GM23338 (cell line): Measurements from ENCODE around the gene PAGE1.

Experiments
- CREB1 ChIP-seq: fragments of 250-450 bp; sonication (Bioruptor Pico); IDR thresholded peaks from 2 replicates; pipeline ENCODE4 v1.5.0; 2020; ENCODE audit warnings: low read depth, mild to moderate bottlenecking, moderate library complexity
- CTCF ChIP-seq, 2 experiments: fragments of 200-600 bp in 1 of 2; sonication (generic) in 1 of 2; conservative IDR thresholded peaks; 2 replicates each; pipeline versions ENCODE4 v1.5.1 to v1.6.1; 2016 to 2017; ENCODE audit warnings: antibody characterized with exemption in 2 of 2, low read depth in 2 of 2, mild to moderate bottlenecking in 2 of 2, moderate library complexity in 1 of 2
- JUNB ChIP-seq: IDR thresholded peaks from one replicate; pipeline ENCODE4 v1.6.1; 2016; ENCODE audit warnings: antibody characterized with exemption; ENCODE audit not compliant: unreplicated experiment
- POLR2AphosphoS5 ChIP-seq: IDR thresholded peaks from 2 replicates; pipeline ENCODE4 v1.6.1; 2016; ENCODE audit warnings: antibody characterized with exemption, low read depth
- REST ChIP-seq: IDR thresholded peaks from one replicate; pipeline ENCODE4 v1.6.1; 2018; ENCODE audit warnings: antibody characterized with exemption; ENCODE audit not compliant: unreplicated experiment
- ZNF462 ChIP-seq: fragments of 250-450 bp; sonication (Bioruptor Pico); IDR thresholded peaks from 2 replicates; pipeline ENCODE4 v1.5.0; 2020; ENCODE audit warnings: mild to moderate bottlenecking, moderate library complexity

- TF ChIP-seq ZNF462 (CRISPR knock-in tag) (no peak), CTCF (conservative IDR thresholded peaks at IDR 0.05; ENCODE audit: low read depth in 2 of 2) (no peak), REST (no peak), CREB1 (CRISPR knock-in tag) (no peak), JUNB (no peak), POLR2AphosphoS5 (no peak)
Observed at GRCh38 chrX:49664824-49665223, 31.0 kb downstream of the PAGE1 start.
